WI38 (cell line): ENCODE results near the gene SNW1.
A peak's percentile ranks its signal among the peaks of the same experiment; 100 is the strongest.
"Not testable (repeated sequence)": the region's sequence is repeated elsewhere in the genome, so short reads cannot be mapped to it uniquely, and the experiment has no call there.

Source experiments
- H3K4me3 ChIP-seq: 2 replicates; pipeline ENCODE4 v1.5.1; 2011; ENCODE audit warnings: low read depth, mild to moderate bottlenecking, control low read depth, low read length
- TF ChIP-seq, protein P1 (sequence below): IDR thresholded peaks from 2 replicates; pipeline ENCODE4 v1.5.1; 2012; ENCODE audit warnings: low read depth, mild to moderate bottlenecking, control low read depth, low read length

SNW1 gene

DNA sequence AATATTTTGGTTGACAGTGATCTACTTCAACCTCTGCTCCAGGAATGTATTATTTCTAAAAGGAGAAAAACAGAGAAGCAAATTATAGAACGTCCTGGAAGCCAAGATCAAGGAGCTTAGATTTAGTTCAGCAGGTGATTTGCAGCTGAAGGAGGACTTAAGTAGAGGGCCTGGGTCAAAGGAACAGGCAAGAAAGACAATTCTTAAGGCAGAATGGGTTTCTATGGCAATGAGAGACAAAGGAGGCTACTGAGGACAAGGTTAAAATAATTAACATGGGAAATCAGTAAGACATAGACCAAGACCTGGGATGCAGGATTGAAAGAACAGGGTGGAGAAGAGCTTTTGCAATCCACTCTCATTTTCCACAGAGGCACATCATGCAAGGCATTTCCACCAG, 2.4 kb upstream of the SNW1 start:
- TF ChIP-seq, protein P1, sequence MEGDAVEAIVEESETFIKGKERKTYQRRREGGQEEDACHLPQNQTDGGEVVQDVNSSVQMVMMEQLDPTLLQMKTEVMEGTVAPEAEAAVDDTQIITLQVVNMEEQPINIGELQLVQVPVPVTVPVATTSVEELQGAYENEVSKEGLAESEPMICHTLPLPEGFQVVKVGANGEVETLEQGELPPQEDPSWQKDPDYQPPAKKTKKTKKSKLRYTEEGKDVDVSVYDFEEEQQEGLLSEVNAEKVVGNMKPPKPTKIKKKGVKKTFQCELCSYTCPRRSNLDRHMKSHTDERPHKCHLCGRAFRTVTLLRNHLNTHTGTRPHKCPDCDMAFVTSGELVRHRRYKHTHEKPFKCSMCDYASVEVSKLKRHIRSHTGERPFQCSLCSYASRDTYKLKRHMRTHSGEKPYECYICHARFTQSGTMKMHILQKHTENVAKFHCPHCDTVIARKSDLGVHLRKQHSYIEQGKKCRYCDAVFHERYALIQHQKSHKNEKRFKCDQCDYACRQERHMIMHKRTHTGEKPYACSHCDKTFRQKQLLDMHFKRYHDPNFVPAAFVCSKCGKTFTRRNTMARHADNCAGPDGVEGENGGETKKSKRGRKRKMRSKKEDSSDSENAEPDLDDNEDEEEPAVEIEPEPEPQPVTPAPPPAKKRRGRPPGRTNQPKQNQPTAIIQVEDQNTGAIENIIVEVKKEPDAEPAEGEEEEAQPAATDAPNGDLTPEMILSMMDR = no peak
- no peak overlapping the region for H3K4me3 ChIP-seq

DNA sequence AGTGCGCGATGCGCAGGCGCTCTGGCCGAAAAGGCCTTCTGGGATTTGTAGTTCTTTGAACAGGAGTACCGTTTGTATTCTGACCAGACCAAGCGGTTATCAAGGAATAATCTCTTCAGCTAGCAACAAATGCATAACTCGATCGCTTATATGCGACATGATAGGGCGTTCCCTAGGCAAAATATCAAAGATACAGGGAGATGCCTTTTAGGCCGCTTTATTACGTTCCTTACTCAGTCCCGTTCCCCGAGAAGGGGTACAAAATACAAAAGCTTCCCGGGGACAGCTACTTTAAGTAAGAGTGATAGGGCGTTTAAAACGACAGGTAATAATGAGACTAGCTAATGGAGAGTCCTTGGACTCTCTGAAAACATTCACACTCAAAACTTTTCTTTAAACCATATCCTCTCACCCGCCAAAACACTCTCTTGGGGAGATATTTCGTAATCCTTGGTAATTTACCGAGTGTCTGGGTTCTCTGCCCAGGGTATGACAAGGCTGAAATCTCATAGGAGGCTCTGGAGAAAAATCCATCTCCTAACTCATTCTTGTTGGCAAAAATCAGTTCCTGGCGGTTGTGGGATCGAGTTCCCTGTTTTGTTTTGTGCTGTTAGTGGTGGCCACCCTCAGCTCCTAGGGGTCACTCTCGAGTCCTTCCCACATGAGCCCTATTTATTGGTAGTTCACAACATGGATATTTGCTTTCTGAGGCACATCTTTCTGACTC, 412 bp upstream of the SNW1 start:
- peak overlapping the region; percentile 76 for H3K4me3 ChIP-seq
- TF ChIP-seq, protein P1 = peak; percentile 19; the same call in 1 of the 2 replicates

DNA sequence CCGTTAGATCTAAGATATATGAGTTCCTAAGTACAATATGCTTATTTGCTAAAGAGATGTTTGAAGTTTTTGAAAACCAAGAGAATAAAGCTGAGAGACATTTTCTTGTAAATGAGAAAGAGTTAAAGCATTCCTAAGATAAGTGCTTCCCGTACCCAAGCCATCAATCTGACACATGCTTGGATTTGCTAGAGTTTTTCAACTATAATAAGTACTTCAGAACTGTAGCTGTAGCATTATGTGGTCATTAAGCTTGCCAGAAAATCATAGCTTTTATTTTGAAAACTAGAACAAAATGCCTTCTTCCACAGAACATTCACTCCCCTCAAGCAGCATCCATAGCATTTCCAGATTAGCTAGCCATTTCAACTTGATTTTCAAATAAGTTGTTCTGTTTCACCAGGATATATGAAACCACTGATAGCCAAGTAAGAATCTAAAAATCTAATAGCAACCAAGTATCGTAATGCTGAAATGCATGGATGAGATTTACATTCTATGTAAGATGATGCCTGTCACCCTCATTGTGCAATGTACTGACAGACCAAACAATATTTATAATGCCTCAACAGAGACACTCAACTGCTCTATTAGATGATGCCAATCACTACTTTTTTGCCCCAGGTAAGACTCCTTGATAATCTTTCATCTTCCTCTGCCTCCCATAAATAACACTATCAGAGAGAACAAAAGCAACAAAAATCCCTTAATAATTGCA, 8.0 kb downstream of the SNW1 start:
- H3K4me3 ChIP-seq = no peak overlapping the region
- TF ChIP-seq, protein P1 = no peak

DNA sequence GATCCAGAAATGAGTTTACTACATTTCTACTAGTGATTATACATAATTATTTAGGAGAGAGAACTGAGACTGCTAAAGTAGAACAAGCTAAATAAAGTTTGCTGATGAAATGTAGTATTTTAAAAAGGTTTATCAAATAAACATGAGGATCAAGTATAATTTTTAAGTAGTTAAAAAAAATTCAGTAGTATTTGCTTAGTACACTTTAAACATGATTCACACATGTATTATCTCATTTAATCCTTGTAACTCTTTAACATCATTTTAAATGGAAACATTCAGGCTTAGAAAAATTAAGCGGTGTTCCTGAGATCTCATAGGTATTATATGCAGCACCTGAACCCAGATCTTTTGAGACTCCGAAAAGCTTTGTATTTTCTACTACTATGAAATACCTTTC, 8.7 kb downstream of the SNW1 start:
- H3K4me3 ChIP-seq = no peak overlapping the region
- TF ChIP-seq, protein P1 = no peak

DNA sequence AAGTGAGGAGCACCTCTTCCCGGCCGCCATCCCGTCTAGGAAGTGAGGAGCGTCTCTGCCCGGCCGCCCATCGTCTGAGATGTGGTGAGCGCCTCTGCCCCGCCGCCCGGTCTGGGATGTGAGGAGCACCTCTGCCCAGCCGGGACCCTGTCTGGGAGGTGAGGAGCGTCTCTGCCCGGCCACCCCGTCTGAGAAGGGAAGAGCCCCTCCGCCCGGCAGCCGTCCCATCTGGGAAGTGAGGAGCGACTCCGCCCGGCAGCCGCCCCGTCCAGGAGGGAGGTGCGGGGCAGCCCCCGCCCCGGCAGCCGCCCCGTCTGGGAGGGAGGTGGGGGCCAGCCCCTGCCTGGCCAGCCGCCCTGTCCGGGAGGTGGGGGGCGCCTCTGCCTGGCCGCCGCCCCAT, 13.5 kb downstream of the SNW1 start:
- not testable (repeated sequence) for H3K4me3 ChIP-seq

DNA sequence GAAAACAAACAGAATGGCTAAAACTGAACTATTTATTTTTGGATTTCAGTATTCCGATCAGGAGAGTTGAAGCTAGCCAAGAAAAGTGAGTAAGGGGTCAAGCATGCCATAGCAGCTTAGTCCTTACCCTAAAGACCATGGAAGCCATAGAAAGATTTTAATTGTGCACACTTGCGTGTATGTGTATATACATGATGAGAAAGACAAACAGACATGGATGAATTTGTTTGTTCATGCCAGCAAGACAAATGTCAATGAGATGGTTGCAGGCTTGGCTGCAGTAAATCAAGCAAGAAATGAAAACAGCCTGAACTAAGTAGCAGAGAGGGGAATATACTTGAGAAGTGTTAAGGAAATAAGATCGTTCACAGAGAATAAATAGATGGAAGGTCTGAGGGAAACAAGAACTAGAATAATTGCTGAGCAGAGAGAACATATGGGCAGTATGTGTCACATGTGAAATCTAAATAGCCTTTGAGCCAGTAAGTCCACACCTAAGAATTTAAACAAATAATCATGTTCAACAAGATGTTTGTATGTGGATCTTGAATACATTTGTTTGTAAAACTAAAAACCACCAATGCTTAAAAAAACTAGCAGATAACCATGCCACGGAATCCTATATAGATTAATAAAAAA, 14.8 kb downstream of the SNW1 start:
- no peak overlapping the region for H3K4me3 ChIP-seq
- TF ChIP-seq, protein P1 = no peak

DNA sequence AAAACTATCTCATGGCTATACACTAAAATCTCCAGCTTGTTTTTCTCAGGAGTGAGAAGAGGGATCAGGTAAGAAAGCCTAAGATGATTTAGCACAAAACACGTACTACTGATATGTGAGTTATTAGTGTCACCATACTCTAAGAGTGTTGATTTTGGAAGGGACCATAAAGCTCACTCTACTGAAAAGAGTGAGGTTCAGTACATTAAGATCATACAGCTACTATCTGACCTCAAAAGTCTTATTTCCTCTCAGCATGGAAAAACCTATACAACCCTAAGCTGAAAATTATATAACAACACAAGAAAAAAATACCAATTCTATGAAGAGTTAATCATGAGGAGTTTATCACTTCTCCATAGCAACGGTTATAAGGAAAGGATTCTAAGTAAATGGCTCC, 19.5 kb downstream of the SNW1 start:
- TF ChIP-seq, protein P1 = no peak
- H3K4me3 ChIP-seq = no peak overlapping the region
